ENCODE data around the gene IQCH. TPM values are rescaled to one million over a fixed set of nuclear protein-coding genes. Genes with fewer than 3 reads are reported as not detected.
A peak's percentile ranks its signal among the peaks of the same experiment; 100 is the strongest.

IQCH gene
- polyA plus RNA-seq, 1 of the 3 experiments (the other 2 are of a cell fraction), result 0.81 TPM

- TF ChIP-seq CTCF (IDR thresholded peaks at IDR 0.05), result no peak
- 0 out of 2 replicates have a peak, but pooled peaks have one; percentile 31 for TF ChIP-seq TEAD4 (IDR thresholded peaks at IDR 0.05; ENCODE audit: borderline replicate concordance, insufficient read depth)
- peak; percentile 46; the same call in 1 of the 2 replicates for TF ChIP-seq REST (IDR thresholded peaks at IDR 0.05; ENCODE audit: low read depth, low read length)
- TF ChIP-seq GABPA (IDR thresholded peaks at IDR 0.05; ENCODE audit: low read depth), result peak; percentile 79
- TF ChIP-seq USF1 (IDR thresholded peaks at IDR 0.05; ENCODE audit: borderline replicate concordance, low read depth), result peak; percentile 28; the same call in 1 of the 2 replicates
Observed at GRCh38 chr15:67254238-67255175, at the start of gene IQCH, which contains the start of gene AAGAB (continued).

GRCh38 chr15:67207555-67208207, 46.9 kb upstream of the IQCH start:
- peaks cover 0 to under 1% of the 10 kb centered on the region in 2 experiments; a peak in 1 of 4 replicates for H3K4me1 ChIP-seq (ENCODE audit: control insufficient read depth in 1 of 2, insufficient read depth in 2 of 2, low read depth in 1 of 2, low read length in 1 of 2)
- DNase-seq, result no peak
- H3K9ac ChIP-seq, result no peak overlapping the region
- no peak overlapping the region for H3K4me2 ChIP-seq
- no peak overlapping the region for H2AFZ ChIP-seq (ENCODE audit: low read depth)
- no peaks in the 10 kb centered on the region for H4K20me1 ChIP-seq (ENCODE audit: insufficient read depth)
- H3K9me3 ChIP-seq, result no peaks in the 10 kb centered on the region
- CTCF ChIA-PET, result no interaction called here
- no peaks in the 10 kb centered on the region for H3K79me2 ChIP-seq (ENCODE audit: insufficient read depth)
- no peaks in the 10 kb centered on the region for H3K9me2 ChIP-seq
- H3K27me3 ChIP-seq (ENCODE audit: insufficient read depth), result no peaks in the 10 kb centered on the region
- H3K27ac ChIP-seq (ENCODE audit: low read depth in 2 of 2, low read length in 1 of 2), result no peak overlapping the region
- H3K36me3 ChIP-seq (replicated peaks in 1 of 2; ENCODE audit: control insufficient read depth in 1 of 2, insufficient read depth in 2 of 2, low read length in 1 of 2), result peaks cover 55 to 57% of the 10 kb centered on the region in 2 experiments
- WGBS (ENCODE audit: low lambda C conversion rate), result 95% methylated on average over 3 of the region's 3 CpGs
- H3F3A ChIP-seq (replicated peaks; ENCODE audit: insufficient read depth), result no peaks in the 10 kb centered on the region
- POLR2A ChIA-PET, result no interaction called here
- no peak overlapping the region for H3K4me3 ChIP-seq (ENCODE audit: low read depth in 2 of 2, low read length in 1 of 2)
- TF ChIP-seq TCF12 (IDR thresholded peaks at IDR 0.05) (no peak), IRF3 (IDR thresholded peaks at IDR 0.05; ENCODE audit: low read depth, low read length) (no peak), TAF1 (IDR thresholded peaks at IDR 0.05; ENCODE audit: borderline replicate concordance, low read depth, low read length) (no peak), GABPA (IDR thresholded peaks at IDR 0.05; ENCODE audit: low read depth) (no peak), FOSL2 (IDR thresholded peaks at IDR 0.05; ENCODE audit: borderline replicate concordance, low read depth) (no peak), MAX (IDR thresholded peaks at IDR 0.05; ENCODE audit: low read depth) (no peak), TEAD4 (IDR thresholded peaks at IDR 0.05; ENCODE audit: borderline replicate concordance, insufficient read depth) (no peak), ZBTB33 (IDR thresholded peaks at IDR 0.05; ENCODE audit: borderline replicate concordance, low read depth) (no peak), GATA2 (CRISPR knock-in tag; IDR thresholded peaks at IDR 0.05) (no peak), RXRA (IDR thresholded peaks at IDR 0.05; ENCODE audit: borderline replicate concordance, low read depth) (no peak), NFIC (IDR thresholded peaks at IDR 0.05; ENCODE audit: borderline replicate concordance) (no peak), RFX5 (IDR thresholded peaks at IDR 0.05; ENCODE audit: low read length) (no peak), EP300 (IDR thresholded peaks at IDR 0.05; ENCODE audit: borderline replicate concordance in 1 of 2, low read depth in 1 of 2, low read length in 1 of 2) (no peak)
